HepG2 (cell line): ENCODE measurements around the gene COG1. TPM values are rescaled to one million over a fixed set of nuclear protein-coding genes. Genes with fewer than 3 reads are reported as not detected.
A peak's percentile ranks its signal among the peaks of the same experiment; 100 is the strongest.

Experiments
- AGO1 ChIP-seq: fragments of 200-400 bp; formaldehyde crosslinking; IDR thresholded peaks from 2 replicates; pipeline ENCODE4 v1.6.1; 2017; ENCODE audit warnings: mild to moderate bottlenecking, low read depth, low read length, moderate library complexity; ENCODE audit not compliant: poor library complexity, severe bottlenecking
- BORCS8-MEF2B ChIP-seq: sonication (generic); formaldehyde crosslinking; IDR thresholded peaks from 2 replicates; pipeline ENCODE4 v1.8.0; 2022; ENCODE audit warnings: mild to moderate bottlenecking, missing genetic modification reagents
- ERF ChIP-seq: IDR thresholded peaks from 2 replicates; pipeline ENCODE4 v1.6.1; 2018; ENCODE audit warnings: missing biosample characterization, missing genetic modification reagents
- GFI1 ChIP-seq: sonication (generic); formaldehyde crosslinking; IDR thresholded peaks from 2 replicates; pipeline ENCODE4 v1.5.0; 2020; ENCODE audit warnings: missing genetic modification reagents, mild to moderate bottlenecking, borderline replicate concordance
- HDAC1 ChIP-seq: sonication (generic); formaldehyde crosslinking; IDR thresholded peaks from 2 replicates; pipeline ENCODE4 v1.5.1; 2020; ENCODE audit warnings: mild to moderate bottlenecking, missing genetic modification reagents
- KDM5B ChIP-seq: sonication (generic); formaldehyde crosslinking; IDR thresholded peaks from 2 replicates; pipeline ENCODE4 v1.4.0; 2020; ENCODE audit warnings: missing genetic modification reagents, mild to moderate bottlenecking, borderline replicate concordance
- MXD4 ChIP-seq: IDR thresholded peaks from 2 replicates; pipeline ENCODE4 v1.6.1; 2016; ENCODE audit warnings: mild to moderate bottlenecking, missing biosample characterization, missing genetic modification reagents
- NFKBIZ ChIP-seq: IDR thresholded peaks from 2 replicates; pipeline ENCODE4 v1.6.1; 2018; ENCODE audit warnings: missing genetic modification reagents, missing compliant biosample characterization
- PAWR ChIP-seq: sonication (generic); formaldehyde crosslinking; IDR thresholded peaks from 2 replicates; pipeline ENCODE4 v1.4.0; 2020; ENCODE audit warnings: missing genetic modification reagents, mild to moderate bottlenecking, borderline replicate concordance
- REXO4 ChIP-seq: sonication (generic); formaldehyde crosslinking; IDR thresholded peaks from 2 replicates; pipeline ENCODE4 v1.8.0; 2022; ENCODE audit warnings: missing genetic modification reagents, mild to moderate bottlenecking, borderline replicate concordance
- SIX1 ChIP-seq: sonication (generic); formaldehyde crosslinking; IDR thresholded peaks from 2 replicates; pipeline ENCODE4 v1.4.0; 2020; ENCODE audit warnings: missing genetic modification reagents, borderline replicate concordance
- TAF1 ChIP-seq: sonication (generic); formaldehyde crosslinking; IDR thresholded peaks from 2 replicates; pipeline ENCODE4 v1.4.0; 2020; ENCODE audit warnings: missing genetic modification reagents
- ZNF224 ChIP-seq: sonication (generic); formaldehyde crosslinking; IDR thresholded peaks from 2 replicates; pipeline ENCODE4 v1.5.0; 2020; ENCODE audit warnings: mild to moderate bottlenecking, missing genetic modification reagents
- ZNF576 ChIP-seq: sonication (generic); formaldehyde crosslinking; IDR thresholded peaks from 2 replicates; pipeline ENCODE4 v1.4.0; 2020; ENCODE audit warnings: mild to moderate bottlenecking, missing genetic modification reagents
- ZNF605 ChIP-seq: sonication (generic); formaldehyde crosslinking; IDR thresholded peaks from 2 replicates; pipeline ENCODE4 v1.8.0; 2022; ENCODE audit warnings: mild to moderate bottlenecking, missing genetic modification reagents
- ZNF747 ChIP-seq: sonication (generic); formaldehyde crosslinking; IDR thresholded peaks from 2 replicates; pipeline ENCODE4 v1.8.1; 2023; ENCODE audit warnings: missing genetic modification reagents, mild to moderate bottlenecking, borderline replicate concordance
- ZNF883 ChIP-seq: sonication (generic); formaldehyde crosslinking; IDR thresholded peaks from 2 replicates; pipeline ENCODE4 v1.5.1; 2020; ENCODE audit warnings: mild to moderate bottlenecking, missing genetic modification reagents; ENCODE audit errors: not compliant biosample characterization
- ZUFSP ChIP-seq: sonication (generic); formaldehyde crosslinking; IDR thresholded peaks from 2 replicates; pipeline ENCODE4 v1.9.0; 2021; ENCODE audit warnings: missing genetic modification reagents, mild to moderate bottlenecking, borderline replicate concordance
- polyA plus RNA-seq, 8 experiments: library from polyadenylated mRNA; depleted of rRNA in 3 of 8; stranded (reverse) in 7 of 8; unstranded in 1 of 8; fragments of >200 nt; fragmentation: Illumina TruSeq in 4 of 8; extraction: Trizol in 4 of 8; gene quantifications; 2 replicates each; pipeline versions ENCODE4 v1.2.1 to v1.2.3, GENCODE V29; 2011 to 2016; ENCODE audit warnings: low read depth in 4 of 8, missing spikeins in 1 of 8, mixed read lengths in 1 of 8; ENCODE audit not compliant: insufficient read depth in 1 of 8
- total RNA-seq, 5 experiments: library from RNA; depleted of rRNA; stranded (reverse); fragments of >200 nt; fragmentation: Illumina TruSeq; extraction: Trizol; gene quantifications; 2 replicates each; pipeline ENCODE4 v1.2.3, GENCODE V29; 2016; ENCODE audit warnings: low read depth in 1 of 5
- TF ChIP-seq, protein P1 (sequence below): sonication (generic); formaldehyde crosslinking; IDR thresholded peaks from 2 replicates; pipeline ENCODE4 v1.5.1; 2020; ENCODE audit warnings: missing genetic modification reagents, mild to moderate bottlenecking, borderline replicate concordance
- TF ChIP-seq, protein P2 (sequence below): sonication (generic); formaldehyde crosslinking; IDR thresholded peaks from 2 replicates; pipeline ENCODE4 v1.5.1; 2020; ENCODE audit warnings: mild to moderate bottlenecking, moderate library complexity, missing genetic modification reagents
- TF ChIP-seq, protein P3 (sequence below): sonication (generic); formaldehyde crosslinking; IDR thresholded peaks from 2 replicates; pipeline ENCODE4 v1.4.0; 2020; ENCODE audit warnings: missing genetic modification reagents, mild to moderate bottlenecking, borderline replicate concordance
- TF ChIP-seq, protein P4 (sequence below): sonication (generic); formaldehyde crosslinking; IDR thresholded peaks from 2 replicates; pipeline ENCODE4 v1.4.0; 2020; ENCODE audit warnings: mild to moderate bottlenecking, missing genetic modification reagents

Gene COG1
- total and polyA plus RNA-seq, 2 of the 13 experiments (the other 11 are each of a cell fraction or from before 2014, with no cell fraction given), result 36.6 to 39.7 TPM

GRCh38 chr17:73189417-73190099, 3.3 kb upstream of the COG1 start (continued):
- TF ChIP-seq ZNF576 (CRISPR knock-in tag), result no peak; the same call in 1 of the 2 replicates
- TF ChIP-seq ERF (CRISPR knock-in tag), result peak; percentile 89
- TF ChIP-seq ZUFSP, result no peak
- peak; percentile 26; the same call in 1 of the 2 replicates for TF ChIP-seq NFKBIZ (CRISPR knock-in tag)
- no peak for TF ChIP-seq AGO1
- TF ChIP-seq TAF1 (CRISPR knock-in tag), result no peak
- TF ChIP-seq ZNF224 (CRISPR knock-in tag), result no peak
- TF ChIP-seq REXO4, result no peak
- TF ChIP-seq HDAC1, result no peak
- TF ChIP-seq ZNF883 (CRISPR knock-in tag), result no peak
- no peak for TF ChIP-seq PAWR
- TF ChIP-seq BORCS8-MEF2B (CRISPR knock-in tag), result no peak
- TF ChIP-seq, protein P1, sequence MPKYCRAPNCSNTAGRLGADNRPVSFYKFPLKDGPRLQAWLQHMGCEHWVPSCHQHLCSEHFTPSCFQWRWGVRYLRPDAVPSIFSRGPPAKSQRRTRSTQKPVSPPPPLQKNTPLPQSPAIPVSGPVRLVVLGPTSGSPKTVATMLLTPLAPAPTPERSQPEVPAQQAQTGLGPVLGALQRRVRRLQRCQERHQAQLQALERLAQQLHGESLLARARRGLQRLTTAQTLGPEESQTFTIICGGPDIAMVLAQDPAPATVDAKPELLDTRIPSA, result no peak
- TF ChIP-seq KDM5B, result 0 out of 2 replicates have a peak, but pooled peaks have one; percentile 36
- TF ChIP-seq GFI1 (CRISPR knock-in tag), result no peak; the same call in 1 of the 2 replicates
- TF ChIP-seq ZNF605 (CRISPR knock-in tag), result no peak
- no peak for TF ChIP-seq ZNF747 (CRISPR knock-in tag)
- TF ChIP-seq MXD4 (CRISPR knock-in tag), result no peak; the same call in 1 of the 2 replicates
- TF ChIP-seq, protein P2, sequence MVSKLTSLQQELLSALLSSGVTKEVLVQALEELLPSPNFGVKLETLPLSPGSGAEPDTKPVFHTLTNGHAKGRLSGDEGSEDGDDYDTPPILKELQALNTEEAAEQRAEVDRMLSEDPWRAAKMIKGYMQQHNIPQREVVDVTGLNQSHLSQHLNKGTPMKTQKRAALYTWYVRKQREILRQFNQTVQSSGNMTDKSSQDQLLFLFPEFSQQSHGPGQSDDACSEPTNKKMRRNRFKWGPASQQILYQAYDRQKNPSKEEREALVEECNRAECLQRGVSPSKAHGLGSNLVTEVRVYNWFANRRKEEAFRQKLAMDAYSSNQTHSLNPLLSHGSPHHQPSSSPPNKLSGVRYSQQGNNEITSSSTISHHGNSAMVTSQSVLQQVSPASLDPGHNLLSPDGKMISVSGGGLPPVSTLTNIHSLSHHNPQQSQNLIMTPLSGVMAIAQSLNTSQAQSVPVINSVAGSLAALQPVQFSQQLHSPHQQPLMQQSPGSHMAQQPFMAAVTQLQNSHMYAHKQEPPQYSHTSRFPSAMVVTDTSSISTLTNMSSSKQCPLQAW (CRISPR knock-in tag), result no peak
- no peak for TF ChIP-seq SIX1 (CRISPR knock-in tag)
- TF ChIP-seq, protein P3, sequence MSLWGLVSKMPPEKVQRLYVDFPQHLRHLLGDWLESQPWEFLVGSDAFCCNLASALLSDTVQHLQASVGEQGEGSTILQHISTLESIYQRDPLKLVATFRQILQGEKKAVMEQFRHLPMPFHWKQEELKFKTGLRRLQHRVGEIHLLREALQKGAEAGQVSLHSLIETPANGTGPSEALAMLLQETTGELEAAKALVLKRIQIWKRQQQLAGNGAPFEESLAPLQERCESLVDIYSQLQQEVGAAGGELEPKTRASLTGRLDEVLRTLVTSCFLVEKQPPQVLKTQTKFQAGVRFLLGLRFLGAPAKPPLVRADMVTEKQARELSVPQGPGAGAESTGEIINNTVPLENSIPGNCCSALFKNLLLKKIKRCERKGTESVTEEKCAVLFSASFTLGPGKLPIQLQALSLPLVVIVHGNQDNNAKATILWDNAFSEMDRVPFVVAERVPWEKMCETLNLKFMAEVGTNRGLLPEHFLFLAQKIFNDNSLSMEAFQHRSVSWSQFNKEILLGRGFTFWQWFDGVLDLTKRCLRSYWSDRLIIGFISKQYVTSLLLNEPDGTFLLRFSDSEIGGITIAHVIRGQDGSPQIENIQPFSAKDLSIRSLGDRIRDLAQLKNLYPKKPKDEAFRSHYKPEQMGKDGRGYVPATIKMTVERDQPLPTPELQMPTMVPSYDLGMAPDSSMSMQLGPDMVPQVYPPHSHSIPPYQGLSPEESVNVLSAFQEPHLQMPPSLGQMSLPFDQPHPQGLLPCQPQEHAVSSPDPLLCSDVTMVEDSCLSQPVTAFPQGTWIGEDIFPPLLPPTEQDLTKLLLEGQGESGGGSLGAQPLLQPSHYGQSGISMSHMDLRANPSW (CRISPR knock-in tag), result no peak
- TF ChIP-seq, protein P4, sequence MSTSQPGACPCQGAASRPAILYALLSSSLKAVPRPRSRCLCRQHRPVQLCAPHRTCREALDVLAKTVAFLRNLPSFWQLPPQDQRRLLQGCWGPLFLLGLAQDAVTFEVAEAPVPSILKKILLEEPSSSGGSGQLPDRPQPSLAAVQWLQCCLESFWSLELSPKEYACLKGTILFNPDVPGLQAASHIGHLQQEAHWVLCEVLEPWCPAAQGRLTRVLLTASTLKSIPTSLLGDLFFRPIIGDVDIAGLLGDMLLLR (CRISPR knock-in tag), result peak; percentile 67; the same call in 1 of the 2 replicates
